Endometrial microvascular endothelial cells (primary cell): ENCODE data around the gene GMPR2. TPM values are rescaled to one million over a fixed set of nuclear protein-coding genes. Genes with fewer than 3 reads are reported as not detected.

Experiments
- in situ Hi-C: cut with HindIII; loops from 2 replicates; pipeline ENCODE4 v1.10.0; 2017; ENCODE audit warnings: low sequenced_read_pairs, low pct_unique_long_range_greater_than_20kb; ENCODE audit errors: inconsistent ontology term
- total RNA-seq: library from RNA; depleted of rRNA; stranded (reverse); fragments of >200 nt; gene quantifications from one replicate; pipeline ENCODE4 v1.2.3, GENCODE V29; 2015; ENCODE audit errors: inconsistent ontology term

The GMPR2 gene
- total RNA-seq, 1 donor from 2014 or later, result 144 TPM

DNA sequence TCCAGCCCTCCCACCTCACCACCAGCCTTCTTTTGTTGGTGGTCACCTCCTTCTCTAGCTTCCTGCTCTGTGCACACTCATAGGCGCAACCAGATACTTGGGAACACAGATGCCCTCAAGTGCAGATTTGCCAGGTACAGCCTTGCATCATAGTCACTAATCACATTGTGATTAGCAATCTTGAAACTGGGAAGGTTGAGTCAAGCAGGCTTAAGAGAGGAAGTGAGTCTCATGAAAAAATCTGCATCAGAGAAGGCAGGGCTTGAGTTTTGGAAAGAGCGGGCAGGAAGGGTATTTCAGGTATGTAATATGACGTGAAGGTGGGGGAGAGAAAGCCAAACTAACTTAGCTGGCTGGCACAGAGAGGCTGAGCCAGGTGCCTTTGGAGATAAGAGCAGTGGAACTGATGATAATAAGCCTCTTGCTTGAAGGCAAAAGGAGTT lies 41.4 kb downstream of the GMPR2 start:
- in situ Hi-C loops, result no loop called here

DNA sequence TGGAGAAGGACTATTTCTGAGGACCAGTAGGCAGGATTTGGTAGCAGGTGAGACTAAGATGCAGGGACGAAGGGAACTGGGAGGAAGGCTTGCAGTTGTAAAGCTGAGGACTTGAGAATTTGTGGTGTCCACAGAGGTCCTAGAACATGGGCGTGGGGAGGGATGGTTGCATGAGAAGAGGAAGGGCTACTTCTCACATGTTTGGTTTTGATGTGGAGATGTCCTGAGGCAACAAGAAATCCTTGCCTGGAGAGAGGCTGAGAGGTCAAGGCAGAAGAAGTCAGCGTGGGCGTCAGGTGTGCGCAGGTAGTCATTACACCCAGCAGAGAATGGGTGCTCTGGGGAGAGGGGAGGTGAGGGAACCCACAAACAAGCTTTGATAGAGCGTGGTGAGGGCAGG lies 44.3 kb downstream of the GMPR2 start:
- in situ Hi-C loops, result no loop called here

DNA sequence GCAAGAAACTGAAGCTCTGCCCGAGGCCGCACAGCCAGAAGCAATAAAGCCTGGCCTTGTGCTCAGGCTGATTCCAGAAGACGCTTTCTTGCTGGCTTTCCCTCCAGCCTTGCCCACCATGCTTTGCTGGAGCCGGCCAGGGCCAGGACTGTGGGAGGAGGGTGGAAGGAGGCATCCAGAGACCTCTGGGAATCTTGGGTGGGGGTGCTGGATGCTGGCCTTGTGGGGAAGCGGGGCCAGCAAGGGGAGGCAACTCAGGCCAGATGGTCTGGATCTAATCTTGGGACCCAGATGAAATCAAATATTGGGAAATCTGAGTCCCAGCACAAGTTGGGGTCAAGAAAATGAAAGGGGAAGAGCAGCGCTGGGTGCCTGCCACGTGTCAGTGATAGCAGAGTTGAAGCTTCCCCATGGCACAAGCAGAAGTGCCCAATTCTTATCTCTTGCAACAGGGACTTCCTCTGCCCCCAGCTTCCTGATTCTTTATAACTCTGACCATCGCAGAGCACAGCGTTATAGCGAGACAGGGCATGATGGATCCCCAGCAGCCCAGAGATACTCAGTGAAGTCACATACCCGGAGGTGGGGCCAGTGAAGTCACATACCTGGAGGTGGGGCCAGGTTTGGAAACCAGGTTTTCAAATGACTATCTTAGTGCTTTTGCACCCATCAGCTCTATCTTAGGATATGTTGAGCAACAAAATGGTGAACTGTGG lies 45.0 kb downstream of the GMPR2 start:
- in situ Hi-C loops, result no loop called here

DNA sequence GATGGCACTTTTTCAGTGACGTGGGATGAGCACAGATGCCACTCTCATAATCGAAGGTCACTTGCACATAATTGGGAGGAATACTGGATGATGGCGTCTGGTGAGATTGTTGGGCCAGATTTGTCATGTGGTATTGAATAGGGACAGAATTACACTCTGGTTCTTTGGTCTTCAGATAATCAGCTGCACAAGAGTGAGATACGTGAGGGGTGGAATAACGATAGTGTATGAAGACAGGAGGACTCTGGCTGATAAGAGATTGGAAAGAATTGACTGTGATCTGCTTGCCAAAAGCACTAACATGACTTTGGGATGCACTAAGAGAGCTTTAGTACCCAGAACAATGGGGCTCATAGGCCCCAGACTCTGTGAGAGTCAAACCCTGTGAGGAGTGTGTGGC lies 45.7 kb downstream of the GMPR2 start:
- in situ Hi-C loops, result no loop called here

DNA sequence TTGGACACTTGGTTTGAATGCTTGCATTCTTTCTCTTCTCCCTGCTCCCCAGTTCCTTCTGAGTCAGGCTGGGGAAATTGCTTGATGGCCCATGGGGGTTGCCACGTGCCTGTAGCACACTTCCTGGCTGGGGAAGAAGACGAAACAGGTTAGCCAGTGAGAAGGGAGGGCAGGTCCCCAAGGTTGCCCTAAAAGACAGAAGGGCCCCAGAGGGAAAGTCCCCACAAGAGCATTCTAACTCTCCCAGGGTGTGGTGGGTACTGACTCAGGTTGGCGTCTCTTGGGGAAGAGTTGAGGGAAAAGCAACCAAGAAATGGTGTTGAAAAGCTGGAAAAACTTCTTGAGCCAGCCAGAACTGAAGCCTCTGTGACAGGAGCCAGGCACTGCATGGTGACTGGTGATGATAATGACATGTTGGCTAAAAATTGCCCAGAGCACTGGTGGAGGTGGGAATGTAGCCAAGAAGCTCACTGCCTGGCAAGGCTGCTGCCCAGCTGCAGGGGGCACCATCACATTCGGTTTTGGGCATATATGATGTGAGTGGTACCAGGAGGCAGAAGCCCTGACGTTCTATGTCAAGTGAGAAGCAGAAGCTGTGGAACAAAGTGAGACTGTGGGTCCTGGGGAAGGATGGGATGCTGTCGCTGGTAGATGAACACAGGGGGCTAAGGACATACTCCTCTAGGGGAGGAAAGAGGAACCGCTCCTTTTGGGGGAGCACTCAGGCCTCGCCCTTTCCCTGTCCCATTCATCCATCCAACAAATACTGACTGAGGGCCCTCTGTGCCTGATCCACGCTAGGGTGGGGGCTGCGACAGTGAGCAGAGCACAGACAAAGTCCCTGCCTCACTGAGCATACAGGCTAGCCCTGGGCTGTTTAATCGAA lies 46.8 kb downstream of the GMPR2 start:
- in situ Hi-C loops, result no loop called here

DNA sequence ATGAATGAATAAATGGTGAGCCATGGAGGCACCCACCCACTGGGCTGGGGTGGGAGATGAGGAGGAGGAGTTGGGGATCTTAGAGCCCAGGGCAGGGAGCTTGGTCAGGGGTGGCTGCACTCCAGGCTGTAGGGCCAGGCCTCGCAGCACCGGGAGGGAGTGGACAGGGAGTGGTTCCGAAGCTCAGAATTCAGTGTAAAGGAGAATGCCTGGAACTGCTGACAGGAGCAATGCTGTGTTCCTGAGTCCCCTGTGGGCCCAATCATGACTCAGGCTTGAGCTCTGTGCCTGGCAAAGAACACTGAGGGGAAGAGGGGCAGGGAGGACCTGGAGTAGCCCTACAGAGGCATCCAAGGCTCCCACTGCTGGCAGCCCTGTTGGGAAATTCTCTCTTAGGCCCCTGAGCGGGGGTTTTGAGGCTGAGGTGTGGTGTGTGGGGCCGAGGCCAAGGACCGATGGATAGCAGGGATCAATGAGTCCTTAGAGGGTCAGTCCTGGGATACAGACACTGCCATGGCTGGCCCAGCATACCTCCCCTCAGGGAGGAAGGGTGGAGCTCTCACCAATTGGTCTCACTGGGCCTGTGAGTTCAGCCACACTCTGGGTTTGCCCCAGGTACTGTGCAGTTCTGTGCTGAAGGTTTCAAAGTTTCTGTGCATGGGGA lies 48.2 kb downstream of the GMPR2 start:
- in situ Hi-C loops, result no loop called here

DNA sequence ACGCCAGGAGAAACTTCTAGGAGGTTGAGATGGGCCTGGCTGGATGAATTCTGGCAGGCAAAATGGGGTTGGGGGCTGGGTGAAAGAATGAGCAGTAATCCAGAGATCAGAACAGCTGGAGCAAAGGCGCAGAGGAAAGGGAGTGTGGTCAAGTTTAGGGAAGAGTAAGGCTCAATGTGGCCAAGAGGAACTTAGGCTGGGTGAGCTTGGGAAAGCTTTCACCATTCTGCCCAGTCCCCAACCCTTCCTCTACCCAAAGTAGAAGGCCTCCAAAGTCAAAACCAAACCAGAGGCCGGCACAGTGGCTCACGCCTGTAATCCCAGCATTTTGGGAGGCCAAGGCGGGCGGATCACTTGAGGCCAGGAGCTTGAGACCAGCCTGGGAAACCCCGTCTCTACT lies 48.9 kb downstream of the GMPR2 start:
- in situ Hi-C loops, result no loop called here

DNA sequence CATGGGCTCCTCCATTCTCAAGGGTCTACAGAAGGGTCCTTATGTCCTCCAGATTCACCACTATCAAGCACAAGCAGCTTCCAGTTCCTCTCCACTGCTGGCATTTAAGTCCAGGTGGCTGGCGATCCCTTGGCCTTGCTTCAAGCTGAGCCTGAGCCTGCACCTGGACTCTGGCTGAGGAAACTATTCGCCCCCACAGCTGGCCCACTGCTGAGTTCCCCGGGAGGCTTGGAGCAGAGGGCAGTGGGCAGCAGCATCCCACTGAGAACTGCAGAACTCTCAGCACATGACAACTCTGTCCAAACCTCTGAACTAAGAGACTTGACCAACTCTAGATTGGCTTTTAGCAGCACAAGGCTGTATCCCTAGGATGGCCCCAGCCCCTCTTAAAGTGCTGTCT lies 50.0 kb downstream of the GMPR2 start:
- in situ Hi-C loops, result no loop called here

DNA sequence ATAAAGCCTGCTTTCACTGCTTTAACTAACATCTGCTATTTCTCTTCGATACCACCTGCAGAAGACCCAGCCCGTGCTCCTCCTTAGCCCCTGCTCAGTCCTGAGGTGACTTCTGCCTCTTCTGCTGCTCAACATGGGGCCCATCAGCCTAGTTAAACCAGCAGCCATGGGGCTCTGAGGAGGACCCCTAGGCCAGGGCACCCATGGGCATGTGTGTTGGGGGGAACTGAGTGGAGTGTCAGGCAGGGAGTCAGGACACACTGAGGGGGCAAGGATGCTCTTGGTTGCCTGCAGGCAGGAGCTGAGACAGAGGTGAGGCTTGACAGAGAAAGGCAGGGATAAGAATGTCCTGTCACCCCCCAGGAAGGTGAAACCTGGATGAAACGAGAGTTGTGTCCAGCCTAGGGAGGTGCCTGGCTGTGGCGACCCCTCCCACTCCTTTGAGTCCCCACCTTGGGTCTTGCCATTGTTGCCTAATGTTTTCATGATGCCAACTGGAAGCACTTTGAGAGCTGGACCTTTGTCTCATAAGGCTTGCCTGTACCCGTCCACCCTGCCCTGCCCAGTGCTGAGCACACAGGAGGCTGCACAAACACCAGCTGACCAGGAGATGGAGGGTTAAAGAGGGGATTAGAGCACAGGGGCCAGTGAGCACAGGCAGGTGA lies 51.2 kb downstream of the GMPR2 start:
- in situ Hi-C loops, result no loop called here

DNA sequence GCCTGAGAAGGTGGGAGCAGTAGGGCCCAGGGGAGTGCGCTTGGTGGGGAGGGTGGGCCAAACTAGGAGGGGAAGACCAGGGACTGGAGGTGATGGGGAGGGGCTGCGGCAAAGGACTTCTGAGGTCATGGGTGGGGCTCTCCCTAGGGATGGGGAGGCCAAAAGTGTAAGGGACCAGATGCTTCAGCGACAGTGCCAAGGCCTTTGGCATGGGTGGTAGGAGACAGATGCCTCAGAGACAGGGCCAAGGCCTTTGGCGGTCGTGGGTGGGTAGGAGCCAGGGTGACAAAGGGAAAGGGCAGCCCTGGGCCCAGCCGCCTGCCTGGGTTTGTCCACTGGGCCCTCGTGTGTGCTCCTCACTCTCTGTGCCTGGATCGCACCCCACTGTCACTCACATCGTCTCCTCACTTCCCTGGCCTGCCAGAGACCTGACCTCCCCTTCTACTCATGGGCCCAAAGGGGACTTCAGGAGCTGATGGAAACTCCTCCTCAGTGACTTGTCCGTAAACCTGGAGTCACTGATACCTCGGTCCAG lies 51.8 kb downstream of the GMPR2 start:
- in situ Hi-C loops, result no loop called here

DNA sequence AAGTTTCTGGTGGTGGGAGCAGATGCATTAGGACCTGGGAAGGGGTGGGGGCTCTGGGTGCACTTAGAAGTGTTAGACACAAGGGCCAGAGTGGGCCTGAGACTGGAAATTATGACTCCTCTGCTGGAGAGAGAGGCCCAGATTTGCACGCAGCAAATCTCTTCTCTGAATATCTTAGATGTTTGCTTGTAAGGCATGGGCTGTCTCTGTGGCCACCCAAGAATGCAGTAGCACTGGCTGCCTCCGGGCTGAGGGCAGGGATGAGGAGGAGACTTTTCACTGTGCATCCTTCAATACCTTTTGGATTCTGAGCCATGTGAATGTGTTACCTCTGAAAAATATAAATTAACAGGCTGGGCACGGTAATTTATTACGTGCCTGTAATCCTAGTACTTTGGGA lies 52.6 kb downstream of the GMPR2 start:
- in situ Hi-C loops, result no loop called here

DNA sequence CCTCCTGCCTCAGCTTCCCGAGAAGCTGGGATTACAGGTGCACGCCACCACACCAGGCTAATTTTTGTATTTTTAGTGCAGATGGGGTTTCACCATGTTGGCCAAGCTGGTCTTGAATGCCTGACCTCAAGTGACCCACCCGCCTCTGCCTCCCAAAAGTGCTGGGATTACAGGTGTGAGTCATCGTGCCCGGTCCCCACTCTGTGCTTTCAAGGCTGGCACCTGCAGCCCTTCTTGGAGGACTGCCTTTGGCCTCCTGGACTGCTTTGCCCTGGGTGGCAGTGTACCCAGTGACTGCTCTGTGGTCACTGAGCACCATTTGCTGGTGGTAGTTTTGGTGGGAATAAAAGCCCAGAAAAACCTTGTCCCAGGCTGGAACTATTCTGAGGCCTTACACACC lies 54.3 kb downstream of the GMPR2 start:
- in situ Hi-C loops, result no loop called here

Other genes starting within 250 kb of the GMPR2 start
- gene DHRS4L2, start 244.0 kb upstream of the GMPR2 start, total RNA-seq, result 17.1 TPM
- gene CARMIL3, start 180.9 kb upstream of the GMPR2 start, total RNA-seq, result not detected
- gene CPNE6, start 161.4 kb upstream of the GMPR2 start, total RNA-seq, result not detected
- 15.8 TPM for gene PCK2, start 138.6 kb upstream of the GMPR2 start, total RNA-seq
- 52.4 TPM for gene DCAF11, start 118.2 kb upstream of the GMPR2 start, total RNA-seq
- 0.65 TPM for gene NRL, start 118.0 kb upstream of the GMPR2 start, total RNA-seq
- gene FITM1, start 102.3 kb upstream of the GMPR2 start, total RNA-seq, result 3.3 TPM
- 239 TPM for gene PSME1, start 96.7 kb upstream of the GMPR2 start, total RNA-seq
- gene EMC9, start 91.3 kb upstream of the GMPR2 start, total RNA-seq, result 26.7 TPM
- gene PSME2, start 86.3 kb upstream of the GMPR2 start, total RNA-seq, result 142 TPM
- gene RNF31, start 85.4 kb upstream of the GMPR2 start, total RNA-seq, result 121 TPM
- 45.2 TPM for gene IRF9, start 71.7 kb upstream of the GMPR2 start, total RNA-seq
- gene REC8, start 60.8 kb upstream of the GMPR2 start, total RNA-seq, result 2.6 TPM
- gene IPO4, start 44.1 kb upstream of the GMPR2 start, total RNA-seq, result 85.0 TPM
- 83.3 TPM for gene TM9SF1, start 37.5 kb upstream of the GMPR2 start, total RNA-seq
- not detected for gene TSSK4, start 27.2 kb upstream of the GMPR2 start, total RNA-seq
- gene CHMP4A, start 19.4 kb upstream of the GMPR2 start, total RNA-seq, result 30.0 TPM
- 2.3 TPM for gene MDP1, start 16.9 kb upstream of the GMPR2 start, total RNA-seq
- gene NEDD8, start 562 bp upstream of the GMPR2 start, total RNA-seq, result 193 TPM
- gene TINF2, start 9.7 kb downstream of the GMPR2 start, total RNA-seq, result 68.5 TPM
- not detected for gene TGM1, start 30.2 kb downstream of the GMPR2 start, total RNA-seq
- 59.6 TPM for gene RABGGTA, start 38.7 kb downstream of the GMPR2 start, total RNA-seq
- 23.2 TPM for gene DHRS1, start 66.9 kb downstream of the GMPR2 start, total RNA-seq
- 28.9 TPM for gene NOP9, start 66.9 kb downstream of the GMPR2 start, total RNA-seq
- 20.7 TPM for gene CIDEB, start 75.0 kb downstream of the GMPR2 start, total RNA-seq
- gene LTB4R2, start 77.2 kb downstream of the GMPR2 start, total RNA-seq, result 15.8 TPM
- 22.6 TPM for gene LTB4R, start 78.6 kb downstream of the GMPR2 start, total RNA-seq
- 13.9 TPM for gene ADCY4, start 102.1 kb downstream of the GMPR2 start, total RNA-seq
- 7.2 TPM for gene RIPK3, start 107.1 kb downstream of the GMPR2 start, total RNA-seq
- 11.9 TPM for gene NFATC4, start 135.3 kb downstream of the GMPR2 start, total RNA-seq
- 6.9 TPM for gene NYNRIN, start 166.1 kb downstream of the GMPR2 start, total RNA-seq
- gene CBLN3, start 196.7 kb downstream of the GMPR2 start, total RNA-seq, result 1.3 TPM
- gene KHNYN, start 197.0 kb downstream of the GMPR2 start, total RNA-seq, result 46.6 TPM
- gene SDR39U1, start 209.8 kb downstream of the GMPR2 start, total RNA-seq, result 30.5 TPM